MM.1S (cell line): Measurements from ENCODE around the gene CCDC85C.

ENCODE experiments used
- CTCF ChIP-seq: fragments of 300-600 bp; sonication (generic); IDR thresholded peaks from 2 replicates; pipeline ENCODE4 v1.5.1; 2016; ENCODE audit warnings: antibody characterized with exemption, low read length, mixed read lengths
- EZH2phosphoT487 ChIP-seq: fragments of 300-600 bp; sonication (generic); IDR thresholded peaks from 2 replicates; pipeline ENCODE4 v1.6.1; 2018; ENCODE audit warnings: antibody characterized with exemption, low read length

- TF ChIP-seq EZH2phosphoT487 = no peak
- TF ChIP-seq CTCF = no peak
These were observed 74.1 kb downstream of the CCDC85C start for GRCh38 chr14:99529899-99530298.
